CD4-positive, alpha-beta T cell (primary cell): ENCODE measurements around the gene PKP4. TPM values are rescaled to one million over a fixed set of nuclear protein-coding genes. Genes with fewer than 3 reads are reported as not detected.

ENCODE experiments used
- ATAC-seq: fragments of 200-7000 bp; cut with Tn5 transposase; one replicate; pipeline ENCODE4 v1.10.0; 2022; ENCODE audit warnings: mild to moderate bottlenecking; ENCODE audit not compliant: poor library complexity
- CTCF ChIA-PET: fragments of 350-600 bp; sonication (Branson Sonifier 250); formaldehyde crosslinking; loops from one replicate; lab custom pipeline; 2021; ENCODE audit warnings: antibody characterized with exemption, inconsistent platforms; lab: Charles Lee
- POLR2A ChIA-PET: fragments of 350-600 bp; sonication (Branson Sonifier 250); formaldehyde crosslinking; loops from one replicate; lab custom pipeline; 2021; ENCODE audit warnings: antibody characterized with exemption, inconsistent platforms; lab: Charles Lee
- DNase-seq, 14 experiments: peaks; one replicate each; pipeline ENCODE4 v3.0.0-alpha.2; 2013 to 2020; ENCODE audit warnings: mixed read lengths in 2 of 14
- H3K27ac ChIP-seq, 2 donors: one replicate each; pipeline versions ENCODE4 v1.5.1 to v1.7.0; 2013; ENCODE audit warnings: low read length in 2 of 2, low read depth in 1 of 2, mild to moderate bottlenecking in 1 of 2
- H3K27me3 ChIP-seq, 2 experiments: 1 replicate in 1 of 2; 2 replicates in 1 of 2; pipeline versions ENCODE4 v1.6.1 to v1.7.0; 2013; ENCODE audit warnings: low read length in 2 of 2, control low read depth in 1 of 2, mild to moderate bottlenecking in 1 of 2, moderate library complexity in 1 of 2; ENCODE audit not compliant: insufficient read depth in 2 of 2, control insufficient read depth in 1 of 2
- H3K36me3 ChIP-seq: one replicate; pipeline ENCODE4 v1.6.1; 2013; ENCODE audit warnings: low read length, control low read depth; ENCODE audit not compliant: insufficient read depth
- H3K4me1 ChIP-seq: one replicate; pipeline ENCODE4 v1.6.1; 2013; ENCODE audit warnings: low read length, control low read depth; ENCODE audit not compliant: insufficient read depth
- H3K4me3 ChIP-seq: one replicate; pipeline ENCODE4 v1.5.1; 2013; ENCODE audit warnings: mild to moderate bottlenecking, low read length, moderate library complexity
- H3K9me3 ChIP-seq, 2 experiments: 1 replicate in 1 of 2; 2 replicates in 1 of 2; pipeline versions ENCODE4 v1.6.1 to v1.7.0; 2013; ENCODE audit warnings: low read length in 2 of 2, mild to moderate bottlenecking in 2 of 2, control low read depth in 1 of 2, moderate library complexity in 1 of 2; ENCODE audit not compliant: control insufficient read depth in 1 of 2, insufficient read depth in 1 of 2
- H3K27ac Mint-ChIP-seq: one replicate; pipeline ENCODE4 v1.8.0; 2020; ENCODE audit warnings: mixed read lengths
- H3K27me3 Mint-ChIP-seq: one replicate; pipeline ENCODE4 v1.8.0; 2021; ENCODE audit warnings: mixed read lengths
- H3K36me3 Mint-ChIP-seq: one replicate; pipeline ENCODE4 v1.8.0; 2021; ENCODE audit warnings: low read depth, mixed read lengths
- H3K4me1 Mint-ChIP-seq: one replicate; pipeline ENCODE4 v1.8.0; 2021; ENCODE audit warnings: low read depth, mixed read lengths
- H3K4me3 Mint-ChIP-seq: one replicate; pipeline ENCODE4 v1.8.0; 2020; ENCODE audit warnings: mild to moderate bottlenecking, mixed read lengths
- H3K9me3 Mint-ChIP-seq: one replicate; pipeline ENCODE4 v1.8.0; 2020; ENCODE audit warnings: mixed read lengths
- CTCF ChIP-seq: fragments of 200-600 bp; IDR thresholded peaks from one replicate; pipeline ENCODE4 v1.8.0; 2022; ENCODE audit warnings: antibody characterized with exemption, mild to moderate bottlenecking
- intact Hi-C, 2 experiments: fragments of 100-400 bp; cut with DNase I in 1 of 2; cut with micrococcal nuclease in 1 of 2; formaldehyde crosslinking; loops; one replicate each; pipeline versions ENCODE4 v1.15.1 to v1.9.0; 2023 to 2025; cut with DNase I, micrococcal nuclease
- total RNA-seq, 174 experiments: library from RNA in 2 of 174; stranded (reverse) in 2 of 174; gene quantifications; one replicate each; pipeline ENCODE4 v1.2.3 and lab custom pipeline; 2021 to 2026

PKP4 gene
- total RNA-seq, 2 experiments from 2014 or later, result 10.8 to 14.6 TPM

- H3K4me1 Mint-ChIP-seq, result no peaks in the 10 kb centered on the region
- no peaks in the 10 kb centered on the region for H3K27me3 Mint-ChIP-seq
- H3K9me3 Mint-ChIP-seq, result no peaks in the 10 kb centered on the region
- no peak for TF ChIP-seq CTCF
- DNase-seq (no peak), ATAC-seq (no peak)
- Histone ChIP-seq H3K4me1 (no peaks in the 10 kb centered on the region), H3K36me3 (no peaks in the 10 kb centered on the region), H3K27ac (no peak overlapping the region), H3K4me3 (no peak overlapping the region), H3K27me3 (no peaks in the 10 kb centered on the region), H3K9me3 (no peaks in the 10 kb centered on the region)
- intact Hi-C loops, result no loop called here
- CTCF ChIA-PET, result no interaction called here
- H3K36me3 Mint-ChIP-seq, result peaks cover 22% of the 10 kb centered on the region
- H3K27ac Mint-ChIP-seq, result no peak overlapping the region
- H3K4me3 Mint-ChIP-seq, result no peak overlapping the region
- POLR2A ChIA-PET, result no interaction called here
These were observed 82.6 kb downstream of the PKP4 start for GRCh38 chr2:158539176-158540005.

- intact Hi-C loops, result no loop called here
- no peak for ATAC-seq
- CTCF ChIA-PET, result no interaction called here
These were observed 85.8 kb downstream of the PKP4 start for GRCh38 chr2:158542577-158542976.

GRCh38 chr2:158543957-158544356 lies 87.2 kb downstream of the PKP4 start:
- TF ChIP-seq CTCF, result no peak
- Histone ChIP-seq H3K27me3 (no peaks in the 10 kb centered on the region), H3K9me3 (no peaks in the 10 kb centered on the region), H3K4me3 (no peak overlapping the region), H3K27ac (no peak overlapping the region), H3K36me3 (no peaks in the 10 kb centered on the region), H3K4me1 (no peaks in the 10 kb centered on the region)
- H3K4me1 Mint-ChIP-seq, result peaks cover 8% of the 10 kb centered on the region
- no peak overlapping the region for H3K27ac Mint-ChIP-seq
- intact Hi-C loops, result loop anchor here in 1 of 2 experiments (2.0 kb wide), 1 partner anchor 63 kb away; no protein-coding TSS in a partner anchor
- CTCF ChIA-PET, result interaction anchor here (1.1 kb wide), 1 partner anchor 79 kb away, joined by 3 read pairs; no protein-coding TSS in a partner anchor
- no peak overlapping the region for H3K4me3 Mint-ChIP-seq
- POLR2A ChIA-PET, result no interaction called here
- ATAC-seq (no peak), DNase-seq (no peak)
- H3K36me3 Mint-ChIP-seq, result peaks cover 8% of the 10 kb centered on the region
- no peaks in the 10 kb centered on the region for H3K9me3 Mint-ChIP-seq
- H3K27me3 Mint-ChIP-seq, result no peaks in the 10 kb centered on the region

More at GRCh38 chr2:158542577-158542976, 85.8 kb downstream of the PKP4 start:
- H3K27ac Mint-ChIP-seq, result no peak overlapping the region
- no peaks in the 10 kb centered on the region for H3K36me3 ChIP-seq
- DNase-seq, result no peak
- H3K27me3 Mint-ChIP-seq, result no peaks in the 10 kb centered on the region
- no peaks in the 10 kb centered on the region for H3K27me3 ChIP-seq
- peaks cover 8% of the 10 kb centered on the region for H3K4me1 Mint-ChIP-seq
- H3K4me3 Mint-ChIP-seq, result no peak overlapping the region
- H3K27ac ChIP-seq, result no peak overlapping the region
- H3K4me3 ChIP-seq, result no peak overlapping the region
- TF ChIP-seq CTCF, result no peak
- H3K9me3 Mint-ChIP-seq, result no peaks in the 10 kb centered on the region
- H3K9me3 ChIP-seq, result no peaks in the 10 kb centered on the region
- peaks cover 10% of the 10 kb centered on the region for H3K36me3 Mint-ChIP-seq
- no peaks in the 10 kb centered on the region for H3K4me1 ChIP-seq
- POLR2A ChIA-PET, result no interaction called here
